ENCODE results near the gene PAM16. TPM values are rescaled to one million over a fixed set of nuclear protein-coding genes. Genes with fewer than 3 reads are reported as not detected.

Gene PAM16
- total RNA-seq, 2 experiments from 2014 or later, result 67.8 to 71.3 TPM

DNA sequence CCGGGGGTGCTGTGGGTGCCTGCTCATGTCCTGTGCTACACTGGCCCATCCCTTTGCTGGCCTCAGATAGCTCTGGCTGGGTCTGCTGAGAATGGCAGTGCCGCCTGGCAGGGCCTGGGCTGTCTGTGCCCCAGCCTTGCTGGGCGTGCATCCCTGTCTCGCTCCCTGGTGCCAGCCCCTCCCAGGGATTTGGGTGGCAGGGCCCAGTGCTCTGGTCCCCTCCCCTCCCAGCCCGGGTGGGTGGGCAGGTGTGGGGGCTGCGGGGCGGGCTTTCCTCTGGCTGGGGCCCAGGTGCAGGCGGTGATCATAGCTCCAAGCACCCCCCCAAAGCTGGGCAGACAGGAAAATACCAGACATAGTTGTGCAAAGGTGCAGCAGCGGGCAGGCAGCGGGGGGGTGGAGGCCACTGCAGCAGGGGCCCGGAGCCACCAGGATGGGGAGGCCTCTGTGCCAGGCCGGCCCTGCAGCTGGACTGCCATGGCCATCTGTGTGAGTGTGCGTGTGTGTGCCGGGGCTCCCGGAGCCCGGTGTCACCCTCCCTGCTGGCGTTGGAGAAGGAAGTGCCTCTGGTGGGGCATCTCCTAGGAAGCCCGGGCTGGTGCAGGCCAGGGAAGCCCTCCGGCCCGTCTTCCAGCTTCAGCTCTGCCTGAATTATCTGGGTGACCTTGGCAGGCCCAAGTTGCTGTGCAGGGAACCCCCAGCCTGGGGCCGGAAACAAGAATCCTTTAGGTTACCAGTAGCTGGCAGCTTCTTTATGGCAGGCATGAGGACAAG is 27.9 kb downstream of the PAM16 start:
- Mint-ChIP-seq H3K27ac (no peak overlapping the region), H3K4me1 (ENCODE audit: low read depth) (peaks cover 2% of the 10 kb centered on the region), H3K36me3 (ENCODE audit: low read depth) (no peaks in the 10 kb centered on the region), H3K9me3 (no peaks in the 10 kb centered on the region), H3K27me3 (ENCODE audit: low read depth) (no peaks in the 10 kb centered on the region), H3K4me3 (no peak overlapping the region)
- no peak for DNase-seq
- CTCF ChIA-PET, result interaction anchor here (0.6 kb wide), 1 partner anchor 126 kb away, joined by 3 read pairs; no protein-coding TSS in a partner anchor
- intact Hi-C loops (cut with micrococcal nuclease), result loop anchor here (10.0 kb wide), 1 partner anchor 338 kb away; no protein-coding TSS in a partner anchor

DNA sequence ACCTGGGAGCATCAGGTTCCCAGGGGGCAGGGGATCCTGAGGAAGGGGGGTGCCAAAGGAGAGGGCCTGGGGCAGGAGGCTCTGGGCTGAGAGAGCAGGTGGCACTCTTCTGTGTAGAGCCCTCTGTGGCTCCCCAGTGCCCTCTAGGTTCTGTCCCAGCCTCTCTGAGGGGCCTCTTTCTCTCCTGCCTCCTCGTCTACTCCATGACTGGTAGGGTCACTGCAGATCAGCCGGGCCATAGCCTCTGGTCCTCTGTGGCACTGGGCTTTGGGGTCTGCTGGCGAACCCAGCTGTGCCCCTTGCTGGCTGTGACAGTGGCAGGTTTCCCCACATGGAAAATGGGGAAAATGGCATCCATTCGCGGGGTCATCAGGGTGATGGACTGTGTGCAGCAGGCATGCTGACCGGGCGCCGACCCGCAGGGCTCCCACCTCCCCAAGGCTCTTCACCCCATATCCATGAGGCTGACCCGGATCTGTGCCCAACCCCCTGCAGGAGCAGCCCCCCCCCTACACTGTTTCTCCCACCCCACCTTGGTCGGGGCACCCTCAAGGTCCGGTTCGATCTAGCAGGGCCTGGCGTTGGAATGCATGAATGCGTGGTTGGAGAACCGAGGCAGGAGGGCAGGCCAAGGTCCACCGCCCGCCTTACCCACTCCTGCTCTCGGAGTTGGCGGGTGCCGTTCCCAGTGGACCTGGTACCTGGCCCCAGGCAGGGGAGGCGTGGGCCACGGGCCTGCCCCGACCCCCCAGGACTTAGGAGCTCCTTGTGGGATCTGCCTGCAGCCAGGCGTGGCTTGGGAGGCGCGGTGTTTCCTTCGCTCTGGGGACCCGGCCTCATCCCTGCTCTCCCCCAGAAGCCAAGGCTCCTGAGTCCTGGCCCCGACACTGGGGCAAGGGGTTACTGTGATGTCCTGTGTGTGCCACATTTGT is 28.7 kb downstream of the PAM16 start:
- CTCF ChIA-PET, result no interaction called here
- Mint-ChIP-seq H3K4me1 (ENCODE audit: low read depth) (no peaks in the 10 kb centered on the region), H3K4me3 (no peak overlapping the region), H3K36me3 (ENCODE audit: low read depth) (no peaks in the 10 kb centered on the region), H3K9me3 (no peaks in the 10 kb centered on the region), H3K27me3 (ENCODE audit: low read depth) (no peaks in the 10 kb centered on the region), H3K27ac (no peak overlapping the region)
- intact Hi-C loops (cut with micrococcal nuclease), result loop anchor here (10.0 kb wide), 1 partner anchor 338 kb away; no protein-coding TSS in a partner anchor
- no peak for DNase-seq

DNA sequence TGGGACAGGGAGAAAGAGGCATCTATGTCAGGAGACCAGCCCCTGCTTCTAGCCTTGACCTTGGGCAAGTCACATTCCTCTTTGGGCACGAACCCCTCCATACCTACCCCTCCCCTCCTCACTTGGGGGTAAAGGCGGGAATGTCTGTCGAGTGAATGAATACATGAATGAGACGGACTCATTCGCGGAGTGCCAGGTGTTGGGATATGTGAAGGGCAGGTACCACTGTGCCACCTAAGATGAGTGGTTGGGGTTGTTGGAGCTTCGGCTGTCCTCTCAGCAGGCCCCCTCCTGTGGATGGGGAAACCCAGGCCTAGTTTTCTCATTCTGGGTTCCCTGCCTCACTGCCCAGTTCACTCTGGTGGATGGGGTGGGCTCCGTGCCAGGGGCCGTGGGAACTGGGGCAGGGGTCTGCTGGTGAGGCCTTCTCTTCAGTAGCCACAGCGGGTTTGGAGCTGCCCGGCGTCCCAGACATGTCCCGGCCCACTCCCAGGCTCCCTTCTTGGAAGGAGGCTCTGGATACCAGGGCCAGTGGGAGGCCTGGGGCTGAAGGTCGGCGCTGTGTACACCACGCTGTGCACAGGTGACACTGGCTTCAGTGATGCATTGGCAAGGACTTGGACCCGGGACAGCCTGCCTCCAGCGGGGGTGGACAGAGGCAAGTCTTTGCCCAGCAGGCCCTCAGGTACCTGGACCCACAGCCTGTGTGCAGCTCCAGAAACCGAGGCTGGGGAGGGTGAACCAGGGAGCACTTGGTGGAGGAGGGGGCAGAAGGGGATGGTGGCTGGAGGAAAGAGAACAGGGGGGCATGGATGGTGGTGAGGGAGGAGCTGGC is 29.6 kb downstream of the PAM16 start:
- Mint-ChIP-seq H3K27me3 (ENCODE audit: low read depth) (no peaks in the 10 kb centered on the region), H3K9me3 (no peaks in the 10 kb centered on the region), H3K27ac (no peak overlapping the region), H3K36me3 (ENCODE audit: low read depth) (no peaks in the 10 kb centered on the region), H3K4me3 (no peak overlapping the region), H3K4me1 (ENCODE audit: low read depth) (no peaks in the 10 kb centered on the region)
- no peak for DNase-seq
- intact Hi-C loops (cut with micrococcal nuclease), result loop anchor here (10.0 kb wide), 1 partner anchor 337 kb away; no protein-coding TSS in a partner anchor
- CTCF ChIA-PET, result no interaction called here

DNA sequence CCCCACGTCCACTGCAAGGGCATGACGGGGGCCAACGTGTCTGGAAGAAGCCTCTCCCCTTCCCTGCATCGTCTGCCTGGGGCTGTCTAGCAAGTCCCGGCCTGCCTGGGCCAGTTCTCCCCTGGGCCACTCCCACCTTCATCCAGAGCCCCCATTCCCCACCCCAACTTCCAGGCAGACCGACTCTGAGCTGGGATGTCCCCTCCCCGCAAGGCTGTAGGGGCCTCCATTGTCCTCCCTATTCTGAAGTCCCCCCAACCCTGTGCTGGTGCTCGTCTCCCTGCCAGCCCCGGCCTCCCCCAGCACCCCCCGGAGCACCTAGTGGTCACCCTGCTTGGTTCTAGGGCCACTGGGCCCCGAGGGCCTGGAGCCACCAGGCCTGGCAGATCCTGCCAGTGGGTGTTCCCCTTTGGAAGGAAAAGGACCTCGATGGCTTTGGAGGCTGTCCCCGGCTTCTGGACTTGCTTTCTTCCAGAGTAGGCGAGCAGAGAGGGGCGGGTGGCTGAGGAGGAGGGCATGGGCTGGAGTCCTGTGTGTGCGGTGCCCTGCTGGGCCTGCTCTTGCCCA is 30.5 kb downstream of the PAM16 start:
- intact Hi-C loops (cut with micrococcal nuclease), result loop anchor here (10.0 kb wide), 1 partner anchor 336 kb away; no protein-coding TSS in a partner anchor
- Mint-ChIP-seq H3K27ac (no peak overlapping the region), H3K4me3 (no peak overlapping the region), H3K4me1 (ENCODE audit: low read depth) (no peaks in the 10 kb centered on the region), H3K36me3 (ENCODE audit: low read depth) (no peaks in the 10 kb centered on the region), H3K27me3 (ENCODE audit: low read depth) (no peaks in the 10 kb centered on the region), H3K9me3 (no peaks in the 10 kb centered on the region)
- CTCF ChIA-PET, result no interaction called here
- no peak for DNase-seq

DNA sequence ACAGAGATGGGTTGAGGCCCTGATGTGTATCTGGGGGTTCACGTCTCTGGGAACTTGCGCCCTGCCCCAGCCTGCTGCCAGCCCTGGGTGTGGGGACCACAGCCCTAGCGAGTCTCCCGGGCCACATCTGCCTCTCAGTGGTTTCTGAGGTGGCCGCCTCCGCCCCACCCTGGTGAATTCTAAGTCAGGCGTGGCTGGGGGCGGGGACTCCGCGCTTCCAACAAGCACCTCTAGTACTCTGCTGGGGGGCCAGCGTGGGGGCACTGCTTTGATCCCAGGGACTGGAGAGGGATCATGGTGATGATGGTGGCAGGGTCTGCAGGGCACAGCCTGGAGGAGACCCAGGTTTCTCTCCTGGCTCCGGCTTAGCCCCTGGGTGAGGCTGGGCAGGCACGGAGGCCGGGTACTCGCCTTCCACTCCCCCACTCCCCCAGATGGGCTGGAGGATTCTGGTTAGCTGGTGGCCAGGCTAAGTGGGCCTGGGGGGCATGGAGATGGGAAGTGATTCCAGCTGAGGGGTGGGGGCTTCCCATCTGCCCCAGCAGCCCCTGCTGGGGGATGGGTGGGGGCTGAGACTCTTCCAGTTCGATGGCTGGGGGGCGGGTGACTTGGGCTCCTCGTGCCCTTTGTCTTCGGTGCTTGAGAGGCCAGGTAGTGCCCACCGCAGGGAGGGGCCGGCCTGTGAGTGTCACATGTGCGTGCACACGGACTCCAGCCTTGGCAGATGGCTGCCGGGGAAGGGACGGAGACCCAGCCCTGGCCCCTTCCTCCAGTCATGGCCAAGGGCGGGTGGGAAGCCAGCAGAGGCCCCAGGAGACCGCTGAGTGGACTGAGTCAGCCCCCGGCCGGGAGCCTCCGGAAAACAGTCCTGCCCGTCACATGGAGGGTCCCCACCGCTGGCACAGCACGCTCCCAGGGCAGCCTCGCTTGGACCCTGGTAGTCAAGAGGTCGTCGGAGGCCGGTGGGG is 31.4 kb downstream of the PAM16 start:
- peaks cover 3% of the 10 kb centered on the region for H3K27me3 Mint-ChIP-seq (ENCODE audit: low read depth)
- H3K9me3 Mint-ChIP-seq, result no peaks in the 10 kb centered on the region
- no peak overlapping the region for H3K27ac Mint-ChIP-seq
- H3K36me3 Mint-ChIP-seq (ENCODE audit: low read depth), result no peaks in the 10 kb centered on the region
- CTCF ChIA-PET, result interaction anchor here (0.7 to 1.3 kb wide), 3 partner anchors 10 to 66 kb away, joined by 3 to 4 read pairs (median 3); no protein-coding TSS in a partner anchor
- no peak for DNase-seq
- intact Hi-C loops (cut with micrococcal nuclease), result loop anchor here (10.0 kb wide), 1 partner anchor 335 kb away; no protein-coding TSS in a partner anchor
- H3K4me1 Mint-ChIP-seq (ENCODE audit: low read depth), result peaks cover 3% of the 10 kb centered on the region
- H3K4me3 Mint-ChIP-seq, result no peak overlapping the region

DNA sequence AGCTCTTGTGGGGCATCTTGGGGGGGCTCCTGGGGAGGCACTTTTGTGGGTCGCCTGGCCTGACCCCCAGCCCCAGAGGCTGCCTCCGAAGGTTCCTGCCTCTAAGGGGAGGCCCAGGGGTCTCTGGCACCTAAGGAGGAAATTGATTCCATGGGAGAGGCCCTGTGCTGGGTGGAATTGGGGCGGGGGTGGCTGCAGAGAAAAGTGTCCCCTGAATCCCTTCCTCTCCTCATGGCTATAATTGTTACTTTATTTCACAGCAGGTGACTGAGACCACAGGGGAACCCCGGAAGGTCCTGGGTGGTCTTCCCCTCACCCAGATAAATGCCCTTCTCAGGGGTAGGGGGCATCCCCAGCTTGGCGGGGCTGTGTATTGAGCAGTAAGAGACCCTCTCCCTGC is 32.2 kb downstream of the PAM16 start:
- CTCF ChIA-PET, result interaction anchor here (0.7 to 1.3 kb wide), 3 partner anchors 9 to 65 kb away, joined by 3 to 4 read pairs (median 3); no protein-coding TSS in a partner anchor

DNA sequence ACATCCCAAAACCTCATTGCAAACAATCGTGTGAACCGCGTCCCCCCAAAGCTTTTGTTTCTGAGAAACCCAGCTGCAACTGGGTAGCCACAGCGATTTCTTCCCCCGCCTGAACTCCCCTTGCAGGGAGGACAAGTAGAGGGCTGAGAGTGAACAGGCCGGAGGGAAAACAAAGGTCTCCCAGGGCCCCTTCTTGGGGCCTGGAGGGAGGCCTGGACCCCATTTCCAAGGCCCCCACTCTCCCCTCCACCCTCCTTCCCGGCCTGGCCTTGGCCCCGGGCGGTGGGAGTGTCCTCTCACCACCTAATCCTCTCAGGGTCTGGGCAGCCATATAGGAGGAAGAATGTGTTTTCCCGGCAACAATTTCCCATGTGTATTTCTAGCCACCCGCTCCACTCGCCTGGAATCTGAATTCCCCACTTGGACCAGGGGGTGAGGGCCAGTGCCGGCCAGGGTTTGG is 32.6 kb downstream of the PAM16 start:
- H3K27me3 Mint-ChIP-seq (ENCODE audit: low read depth), result peaks cover 11% of the 10 kb centered on the region
- peaks cover 11% of the 10 kb centered on the region for H3K4me1 Mint-ChIP-seq (ENCODE audit: low read depth)
- no peaks in the 10 kb centered on the region for H3K36me3 Mint-ChIP-seq (ENCODE audit: low read depth)
- intact Hi-C loops (cut with micrococcal nuclease), result no loop called here
- H3K27ac Mint-ChIP-seq, result no peak overlapping the region
- no peaks in the 10 kb centered on the region for H3K9me3 Mint-ChIP-seq
- DNase-seq, result no peak
- CTCF ChIA-PET, result interaction anchor here (0.7 to 1.3 kb wide), 3 partner anchors 9 to 65 kb away, joined by 3 to 4 read pairs (median 3); no protein-coding TSS in a partner anchor
- H3K4me3 Mint-ChIP-seq, result no peak overlapping the region

More for the DNA sequence above, 32.2 kb downstream of the PAM16 start:
- H3K27me3 Mint-ChIP-seq (ENCODE audit: low read depth), result peaks cover 11% of the 10 kb centered on the region
- intact Hi-C loops (cut with micrococcal nuclease), result no loop called here
- H3K27ac Mint-ChIP-seq, result no peak overlapping the region
- DNase-seq, result no peak
- H3K9me3 Mint-ChIP-seq, result no peaks in the 10 kb centered on the region
- H3K36me3 Mint-ChIP-seq (ENCODE audit: low read depth), result no peaks in the 10 kb centered on the region
- peaks cover 11% of the 10 kb centered on the region for H3K4me1 Mint-ChIP-seq (ENCODE audit: low read depth)
- H3K4me3 Mint-ChIP-seq, result no peak overlapping the region

DNA sequence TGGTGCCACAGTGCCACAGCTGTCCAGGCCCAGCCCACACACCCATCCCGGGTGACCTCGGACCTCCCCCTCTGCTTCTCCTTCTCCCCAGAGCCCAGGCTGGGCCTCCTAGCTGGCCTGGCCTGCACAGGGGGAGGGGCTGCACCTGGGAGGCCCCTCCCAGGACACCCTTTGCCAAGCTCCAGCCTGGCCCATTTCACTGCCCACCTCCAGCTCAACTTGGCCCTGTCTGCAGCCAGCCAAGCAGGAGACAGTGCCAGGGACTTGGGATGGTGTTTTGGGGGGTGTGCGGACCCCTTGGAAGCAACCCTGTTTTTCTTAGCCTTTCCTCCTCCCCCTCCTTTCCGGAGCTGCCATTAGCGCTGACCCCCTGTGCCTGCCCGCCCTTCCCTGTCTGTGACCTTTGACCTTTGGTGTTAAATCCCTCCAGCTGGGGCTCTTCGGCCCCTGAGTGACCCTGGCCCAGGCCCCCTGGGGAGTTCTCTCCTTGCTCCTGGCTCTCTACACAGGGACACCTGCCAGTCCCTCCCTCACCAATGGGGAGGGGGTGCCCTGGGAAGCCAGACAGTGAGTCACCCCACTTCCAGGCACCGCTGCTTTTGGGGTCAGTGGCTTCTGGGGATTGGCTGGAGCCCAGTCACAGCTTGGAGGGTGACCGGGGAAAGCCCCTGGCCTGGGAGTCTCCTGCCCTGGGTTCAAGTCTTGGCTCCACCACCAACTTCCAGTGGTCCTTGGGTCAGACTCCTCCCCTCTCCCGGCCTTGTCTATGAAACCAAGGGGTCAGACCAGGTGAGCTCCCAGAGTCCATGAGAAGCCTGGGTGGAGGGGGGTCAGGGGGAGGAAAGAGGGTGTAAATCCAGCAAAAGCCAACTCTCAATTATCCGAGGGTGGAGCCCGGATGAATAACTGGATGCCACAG is 33.3 kb downstream of the PAM16 start:
- Mint-ChIP-seq H3K27me3 (ENCODE audit: low read depth) (peaks cover 11% of the 10 kb centered on the region), H3K27ac (no peak overlapping the region), H3K4me1 (ENCODE audit: low read depth) (peaks cover 11% of the 10 kb centered on the region), H3K9me3 (no peaks in the 10 kb centered on the region), H3K36me3 (ENCODE audit: low read depth) (no peaks in the 10 kb centered on the region), H3K4me3 (no peak overlapping the region)
- CTCF ChIA-PET, result interaction anchor here (0.6 to 1.3 kb wide), 4 partner anchors 9 to 612 kb away, joined by 3 to 5 read pairs (median 4); no protein-coding TSS in a partner anchor
- DNase-seq, result no peak
- intact Hi-C loops (cut with micrococcal nuclease), result no loop called here

DNA sequence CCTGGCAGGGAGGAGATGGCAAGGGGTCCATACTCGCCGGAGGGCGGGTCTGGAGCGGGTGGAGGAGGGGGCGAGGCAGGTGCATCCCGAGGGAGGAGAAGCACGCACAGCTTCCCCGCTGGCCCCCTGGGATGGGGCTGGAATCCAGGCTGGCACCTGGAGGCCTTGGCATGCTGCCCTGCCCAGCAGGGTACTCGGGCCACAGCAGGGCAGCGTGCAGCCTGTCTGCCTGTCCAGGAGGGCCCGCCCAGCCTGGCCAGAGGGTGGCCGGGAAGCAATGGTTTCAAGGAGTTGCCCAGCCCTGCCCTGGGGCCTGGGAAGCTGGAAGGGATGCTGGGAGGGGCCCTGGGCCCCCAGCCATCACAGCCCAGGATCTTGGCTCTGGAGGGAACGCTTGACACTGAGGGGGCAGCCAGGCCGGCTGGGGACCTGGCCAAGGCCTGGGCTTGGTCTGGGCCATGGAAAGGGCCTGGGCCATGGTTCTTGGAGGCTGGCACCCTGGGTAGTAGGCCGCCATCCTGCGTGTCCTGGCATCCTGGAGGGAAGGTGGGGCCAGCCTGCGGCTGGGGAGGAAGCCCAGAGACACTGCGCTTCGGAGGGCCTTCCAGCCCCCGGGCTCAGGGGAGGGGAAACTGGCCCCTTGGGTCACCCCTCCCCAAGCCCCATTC is 34.1 kb downstream of the PAM16 start:
- intact Hi-C loops (cut with micrococcal nuclease), result no loop called here
- peaks cover 11% of the 10 kb centered on the region for H3K27me3 Mint-ChIP-seq (ENCODE audit: low read depth)
- no peak overlapping the region for H3K4me3 Mint-ChIP-seq
- no peaks in the 10 kb centered on the region for H3K9me3 Mint-ChIP-seq
- no peak overlapping the region for H3K27ac Mint-ChIP-seq
- peaks cover 11% of the 10 kb centered on the region for H3K4me1 Mint-ChIP-seq (ENCODE audit: low read depth)
- CTCF ChIA-PET, result interaction anchor here (0.6 to 1.1 kb wide), 3 partner anchors 10 to 611 kb away, joined by 3 to 5 read pairs (median 4); no protein-coding TSS in a partner anchor
- DNase-seq, result no peak
- no peaks in the 10 kb centered on the region for H3K36me3 Mint-ChIP-seq (ENCODE audit: low read depth)

Data from activated naive CD4-positive, alpha-beta T cell treated with anti-CD3 and anti-CD28 coated beads for 36 hours (primary cell).